Loucy (cell line): ENCODE results near the gene HK1.

ENCODE experiments used
- H2AFZ ChIP-seq: fragments of 200-600 bp; sonication (generic); 2 replicates; pipeline ENCODE4 v1.6.0; 2016; ENCODE audit warnings: antibody characterized with exemption, mild to moderate bottlenecking, low read length, moderate library complexity
- H3F3A ChIP-seq: fragments of 200-600 bp; 2 replicates; pipeline ENCODE4 v1.6.0; 2016; ENCODE audit warnings: antibody characterized with exemption, low read depth, mild to moderate bottlenecking
- H3K27me3 ChIP-seq: fragments of 200-600 bp; sonication (generic); 2 replicates; pipeline ENCODE4 v1.6.1; 2014; ENCODE audit warnings: low read length, mild to moderate bottlenecking; ENCODE audit not compliant: insufficient read depth, poor library complexity, severe bottlenecking
- H3K36me3 ChIP-seq: fragments of 200-600 bp; sonication (generic); 2 replicates; pipeline ENCODE4 v1.6.1; 2016; ENCODE audit warnings: low read length; ENCODE audit not compliant: insufficient read depth
- H3K4me1 ChIP-seq: fragments of 200-600 bp; sonication (generic); 2 replicates; pipeline ENCODE4 v1.5.1; 2014; ENCODE audit warnings: low read length, mild to moderate bottlenecking; ENCODE audit not compliant: insufficient read depth, poor library complexity, severe bottlenecking
- H3K4me2 ChIP-seq: fragments of 200-600 bp; sonication (generic); 2 replicates; pipeline ENCODE4 v1.6.0; 2014; ENCODE audit warnings: antibody characterized with exemption, low read length, low read depth, mild to moderate bottlenecking; ENCODE audit not compliant: poor library complexity, severe bottlenecking
- H3K4me3 ChIP-seq: fragments of 200-600 bp; sonication (generic); 2 replicates; pipeline ENCODE4 v1.5.1; 2014; ENCODE audit warnings: low read length, mild to moderate bottlenecking, mixed read lengths; ENCODE audit not compliant: poor library complexity, severe bottlenecking
- H3K79me2 ChIP-seq: fragments of 200-600 bp; sonication (generic); 2 replicates; pipeline ENCODE4 v1.6.1; 2014; ENCODE audit warnings: low read length; ENCODE audit not compliant: insufficient read depth
- H3K9ac ChIP-seq: fragments of 200-600 bp; sonication (generic); 2 replicates; pipeline ENCODE4 v1.6.0; 2014; ENCODE audit warnings: mild to moderate bottlenecking, low read depth, low read length, moderate library complexity; ENCODE audit not compliant: poor library complexity, severe bottlenecking
- H3K9me2 ChIP-seq: fragments of 200-600 bp; sonication (generic); replicated peaks from 2 replicates; pipeline ENCODE4 v1.6.1; 2016; ENCODE audit warnings: low read depth, low read length, mixed read lengths
- H3K9me3 ChIP-seq: fragments of 200-600 bp; sonication (generic); 2 replicates; pipeline ENCODE4 v1.6.1; 2014; ENCODE audit warnings: mild to moderate bottlenecking, antibody characterized with exemption, low read length, low read depth; ENCODE audit not compliant: insufficient read depth
- H4K20me1 ChIP-seq: fragments of 200-600 bp; sonication (generic); 2 replicates; pipeline ENCODE4 v1.6.0; 2014; ENCODE audit warnings: antibody characterized with exemption, low read length, mild to moderate bottlenecking; ENCODE audit not compliant: insufficient read depth, poor library complexity, severe bottlenecking
- CTCF ChIP-seq: fragments of 200-600 bp; sonication (generic); conservative IDR thresholded peaks from 2 replicates; pipeline ENCODE4 v1.5.1; 2014; ENCODE audit warnings: mild to moderate bottlenecking, antibody characterized with exemption, low read length
- EZH2phosphoT487 ChIP-seq: fragments of 200-600 bp; IDR thresholded peaks from 2 replicates; pipeline ENCODE4 v1.6.1; 2018; ENCODE audit warnings: antibody characterized with exemption, mild to moderate bottlenecking, moderate library complexity, borderline replicate concordance

Gene HK1

GRCh38 chr10:69362471-69362954 is 84.2 kb downstream of the HK1 start:
- Histone ChIP-seq H3K4me3 (no peak overlapping the region), H3K36me3 (peaks cover 78% of the 10 kb centered on the region; the same call in 1 of the 2 replicates), H2AFZ (no peak overlapping the region), H3K9me3 (no peaks in the 10 kb centered on the region), H3K27me3 (no peaks in the 10 kb centered on the region), H3F3A (no peaks in the 10 kb centered on the region), H3K79me2 (peaks cover 20% of the 10 kb centered on the region; the same call in 1 of the 2 replicates), H3K4me1 (peaks cover 12% of the 10 kb centered on the region), H3K9me2 (no peaks in the 10 kb centered on the region), H4K20me1 (peaks cover 9% of the 10 kb centered on the region), H3K9ac (no peak overlapping the region), H3K4me2 (no peak overlapping the region)
- TF ChIP-seq CTCF = no peak
- TF ChIP-seq EZH2phosphoT487 = no peak

- TF ChIP-seq EZH2phosphoT487 (no peak), CTCF (no peak)
- Histone ChIP-seq H3K9me2 (no peaks in the 10 kb centered on the region), H3K9me3 (no peaks in the 10 kb centered on the region), H3K4me2 (no peak overlapping the region), H3K4me1 (peaks cover 12% of the 10 kb centered on the region), H3K9ac (no peak overlapping the region), H3K4me3 (no peak overlapping the region), H3K79me2 (peaks cover 10% of the 10 kb centered on the region; the same call in 1 of the 2 replicates), H2AFZ (no peak overlapping the region), H4K20me1 (peaks cover 9% of the 10 kb centered on the region), H3K36me3 (peaks cover 90% of the 10 kb centered on the region; the same call in 1 of the 2 replicates), H3F3A (no peaks in the 10 kb centered on the region), H3K27me3 (no peaks in the 10 kb centered on the region)
Observed at GRCh38 chr10:69363666-69364065, 85.4 kb downstream of the HK1 start.

GRCh38 chr10:69364232-69364940 is 86.1 kb downstream of the HK1 start:
- peaks cover 97% of the 10 kb centered on the region; the same call in 1 of the 2 replicates for H3K36me3 ChIP-seq
- H3K27me3 ChIP-seq = no peaks in the 10 kb centered on the region
- no peak overlapping the region for H3K4me3 ChIP-seq
- peaks cover 2% of the 10 kb centered on the region for H4K20me1 ChIP-seq
- no peaks in the 10 kb centered on the region for H3K9me2 ChIP-seq
- no peak overlapping the region for H3K9ac ChIP-seq
- TF ChIP-seq EZH2phosphoT487 = no peak
- TF ChIP-seq CTCF = no peak
- H3K4me2 ChIP-seq = no peak overlapping the region
- no peaks in the 10 kb centered on the region for H3F3A ChIP-seq
- peaks cover 4% of the 10 kb centered on the region; the same call in 1 of the 2 replicates for H3K79me2 ChIP-seq
- no peak overlapping the region for H2AFZ ChIP-seq
- H3K4me1 ChIP-seq = peaks cover 5% of the 10 kb centered on the region
- H3K9me3 ChIP-seq = no peaks in the 10 kb centered on the region
